H1 (cell line): Measurements from ENCODE around the gene HLA-E. TPM values are rescaled to one million over a fixed set of nuclear protein-coding genes. Genes with fewer than 3 reads are reported as not detected.

Source experiments
- CTCF ChIA-PET: fragments of 300-600 bp; sonication (Branson Sonifier 250); formaldehyde crosslinking; loops from one replicate; lab custom pipeline; 2021; ENCODE audit not compliant: partially characterized antibody; lab: Charles Lee
- POLR2A ChIA-PET: fragments of 300-600 bp; sonication (Branson Sonifier 250); formaldehyde crosslinking; loops from one replicate; lab custom pipeline; 2021; ENCODE audit warnings: inconsistent platforms; ENCODE audit not compliant: partially characterized antibody; lab: Charles Lee
- DNase-seq, 2 experiments: peaks; one replicate each; pipeline versions ENCODE4 v3.0.0 to v3.0.0-alpha.2; 2010 to 2022; ENCODE audit warnings: low spot score in 2 of 2, low read depth in 1 of 2, mixed read lengths in 1 of 2
- FAIRE-seq: peaks from 2 replicates; lab custom pipeline; 2011; peaks lifted over from hg19 to GRCh38; lab: Jason Lieb, UNC
- H2AFZ ChIP-seq: 2 replicates; pipeline ENCODE4 v1.8.1; 2012; ENCODE audit warnings: low read length, inconsistent platforms
- H2AK5ac ChIP-seq: 2 replicates; pipeline ENCODE4 v1.6.1; 2013; ENCODE audit warnings: low read depth, low read length
- H2BK120ac ChIP-seq: replicated peaks from 2 replicates; pipeline ENCODE3; 2013; ENCODE audit warnings: low read depth, low read length, inconsistent platforms
- H2BK12ac ChIP-seq: 2 replicates; pipeline ENCODE4 v1.6.1; 2013; ENCODE audit warnings: low read depth, low read length
- H2BK15ac ChIP-seq: 2 replicates; pipeline ENCODE4 v1.6.1; 2013; ENCODE audit warnings: low read length
- H2BK20ac ChIP-seq: 2 replicates; pipeline ENCODE4 v1.6.1; 2013; ENCODE audit warnings: low read length
- H2BK5ac ChIP-seq: 2 replicates; pipeline ENCODE4 v1.6.1; 2013; ENCODE audit warnings: low read depth, low read length
- H3K14ac ChIP-seq: 2 replicates; pipeline ENCODE4 v1.6.1; 2013; ENCODE audit warnings: inconsistent platforms; ENCODE audit not compliant: insufficient read length
- H3K18ac ChIP-seq: 2 replicates; pipeline ENCODE4 v1.6.1; 2013; ENCODE audit warnings: low read length; ENCODE audit errors: extremely low read depth
- H3K23ac ChIP-seq: 2 replicates; pipeline ENCODE4 v1.6.1; 2013; ENCODE audit warnings: inconsistent platforms; ENCODE audit not compliant: insufficient read length
- H3K23me2 ChIP-seq: 2 replicates; pipeline ENCODE4 v1.6.1; 2013; ENCODE audit warnings: low read depth, low read length
- H3K27ac ChIP-seq: 2 replicates; pipeline ENCODE4 v1.6.1; 2011; ENCODE audit warnings: low read depth, low read length, inconsistent platforms
- H3K27me3 ChIP-seq, 4 experiments: replicated peaks in 1 of 4; 1 replicate in 1 of 4; 2 replicates in 3 of 4; pipeline versions ENCODE4 v1.6.1 to v1.8.1; 2011 to 2013; ENCODE audit warnings: low read length in 3 of 4, mild to moderate bottlenecking in 3 of 4, inconsistent platforms in 2 of 4, mixed read lengths in 2 of 4, moderate library complexity in 1 of 4; ENCODE audit not compliant: control insufficient read depth in 3 of 4, insufficient read depth in 3 of 4; ENCODE audit errors: extremely low read depth in 1 of 4
- H3K36me3 ChIP-seq, 4 experiments: 2 replicates each; pipeline versions ENCODE4 v1.6.1 to v1.8.1; 2011 to 2013; ENCODE audit warnings: mild to moderate bottlenecking in 4 of 4, low read length in 3 of 4, moderate library complexity in 2 of 4, control low read depth in 1 of 4, inconsistent platforms in 1 of 4; ENCODE audit not compliant: insufficient read depth in 4 of 4, control insufficient read depth in 2 of 4
- H3K4ac ChIP-seq: replicated peaks from 2 replicates; pipeline ENCODE3; 2013; ENCODE audit warnings: low read length, low read depth, mixed read lengths, inconsistent platforms; ENCODE audit not compliant: insufficient read length
- H3K4me1 ChIP-seq, 4 experiments: replicated peaks in 1 of 4; 1 replicate in 1 of 4; 2 replicates in 3 of 4; pipeline versions ENCODE4 v1.6.1 to v1.8.1; 2011 to 2013; ENCODE audit warnings: low read length in 3 of 4, inconsistent platforms in 2 of 4, mixed read lengths in 1 of 4; ENCODE audit not compliant: insufficient read depth in 4 of 4, control insufficient read depth in 3 of 4
- H3K4me2 ChIP-seq, 2 experiments: 2 replicates each; pipeline versions ENCODE4 v1.6.1 to v1.8.1; 2011 to 2013; ENCODE audit warnings: low read depth in 2 of 2, low read length in 2 of 2, control low read depth in 1 of 2, inconsistent platforms in 1 of 2, mild to moderate bottlenecking in 1 of 2; ENCODE audit not compliant: insufficient read depth in 1 of 2
- H3K4me3 ChIP-seq, 4 experiments: fragments of 200-600, 300-600 bp in 1 of 4; sonication (generic), shearing (Covaris generic), sonication (Bioruptor Twin) in 1 of 4; 2 replicates each; pipeline versions ENCODE4 v1.5.1 to v1.8.1; 2011 to 2016; ENCODE audit warnings: low read length in 4 of 4, low read depth in 3 of 4, control low read depth in 2 of 4, inconsistent platforms in 2 of 4, mild to moderate bottlenecking in 2 of 4, mixed read lengths in 1 of 4, moderate library complexity in 1 of 4; ENCODE audit not compliant: insufficient read depth in 2 of 4; ENCODE audit errors: extremely low read depth in 1 of 4
- H3K56ac ChIP-seq: replicated peaks from 2 replicates; pipeline ENCODE3; 2013; ENCODE audit warnings: low read depth, mild to moderate bottlenecking, mixed read lengths, low read length, inconsistent platforms; ENCODE audit not compliant: insufficient read length
- H3K79me1 ChIP-seq: 2 replicates; pipeline ENCODE4 v1.6.1; 2013; ENCODE audit warnings: low read depth, low read length, control low read depth
- H3K79me2 ChIP-seq, 2 experiments: 2 replicates each; pipeline versions ENCODE4 v1.6.1 to v1.8.1; 2012 to 2013; ENCODE audit warnings: low read length in 2 of 2, mild to moderate bottlenecking in 2 of 2, inconsistent platforms in 1 of 2; ENCODE audit not compliant: insufficient read depth in 2 of 2, control insufficient read depth in 1 of 2
- H3K9ac ChIP-seq, 4 experiments: replicated peaks in 1 of 4; 1 replicate in 1 of 4; 2 replicates in 3 of 4; pipeline versions ENCODE4 v1.6.1 to v1.8.1; 2011 to 2013; ENCODE audit warnings: low read depth in 3 of 4, low read length in 3 of 4, control low read depth in 2 of 4, mild to moderate bottlenecking in 2 of 4, moderate library complexity in 2 of 4, inconsistent platforms in 1 of 4; ENCODE audit errors: extremely low read depth in 1 of 4
- H3K9me3 ChIP-seq, 2 experiments: 2 replicates each; pipeline versions ENCODE4 v1.6.1 to v1.8.1; 2012 to 2013; ENCODE audit warnings: mild to moderate bottlenecking in 2 of 2, moderate library complexity in 2 of 2, control low read depth in 1 of 2, inconsistent platforms in 1 of 2, low read depth in 1 of 2, low read length in 1 of 2, mixed read lengths in 1 of 2; ENCODE audit not compliant: insufficient read depth in 2 of 2
- H4K20me1 ChIP-seq, 2 experiments: replicated peaks in 1 of 2; 2 replicates each; pipeline versions ENCODE3 to v1.8.1; 2011 to 2013; ENCODE audit warnings: inconsistent platforms in 2 of 2, low read length in 2 of 2, mild to moderate bottlenecking in 1 of 2; ENCODE audit not compliant: insufficient read depth in 2 of 2, control insufficient read depth in 1 of 2
- H4K5ac ChIP-seq: 2 replicates; pipeline ENCODE4 v1.6.1; 2013; ENCODE audit warnings: low read length, low read depth, mixed read lengths, inconsistent platforms; ENCODE audit not compliant: insufficient read length
- H4K8ac ChIP-seq: 2 replicates; pipeline ENCODE4 v1.8.0; 2013; ENCODE audit warnings: mild to moderate bottlenecking, moderate library complexity, low read length, inconsistent platforms; ENCODE audit not compliant: insufficient read depth; ENCODE audit errors: extremely low read depth
- H4K91ac ChIP-seq: replicated peaks from 2 replicates; pipeline ENCODE3; 2013; ENCODE audit warnings: low read length, mixed read lengths, inconsistent platforms; ENCODE audit not compliant: insufficient read length
- POLR2A ChIP-seq, 2 experiments: IDR thresholded peaks; 1 replicate in 1 of 2; 2 replicates in 1 of 2; pipeline ENCODE4 v1.6.1; 2011; ENCODE audit warnings: low read depth in 2 of 2, low read length in 2 of 2, mild to moderate bottlenecking in 2 of 2; ENCODE audit errors: control extremely low read depth in 1 of 2
- SRF ChIP-seq: IDR thresholded peaks from 2 replicates; pipeline ENCODE4 v1.6.1; 2011; ENCODE audit warnings: mild to moderate bottlenecking, low read depth, low read length, moderate library complexity
- WGBS, 2 experiments: shearing (Covaris generic) in 1 of 2; methylation state at CpG; one replicate each; pipeline versions ENCODE4 v1.1.6 to v1.1.7; 2013 to 2015; ENCODE audit warnings: low lambda C conversion rate in 2 of 2, mixed read lengths in 2 of 2, inconsistent platforms in 1 of 2, low coverage in 1 of 2, missing lambda C conversion rate in 1 of 2; ENCODE audit not compliant: insufficient replicate concordance in 2 of 2, insufficient coverage in 1 of 2, insufficient read length in 1 of 2; ENCODE audit errors: extremely low coverage in 1 of 2, missing lambda C conversion rate in 1 of 2; 5-methylcytosine and 5-hydroxymethylcytosine counted together
- polyA plus RNA-seq, 7 experiments: library from polyadenylated mRNA; depleted of rRNA in 3 of 7; stranded (reverse) in 5 of 7; unstranded in 2 of 7; fragments of >200 nt in 5 of 7; fragments of 200-250 nt in 2 of 7; gene quantifications; 1 replicate in 5 of 7; 2 replicates in 1 of 7; 4 replicates in 1 of 7; pipeline versions ENCODE4 v1.2.1 to v1.2.3, GENCODE V29; 2011 to 2013; ENCODE audit warnings: missing spikeins in 2 of 7, mixed read lengths in 2 of 7
- total RNA-seq: library from RNA; stranded (reverse); fragmentation: NEBNext Ultra II Directional; extraction: Animal tissue kit (Norgen Biotek cat#: 25700); gene quantifications from 2 replicates; pipeline ENCODE4 v1.2.1, GENCODE V29; 2021

The HLA-E gene
- total and polyA plus RNA-seq, 2 of the 8 experiments (the other 6 are each of a cell fraction or from before 2014, with no cell fraction given) = 20.2 to 28.0 TPM

DNA sequence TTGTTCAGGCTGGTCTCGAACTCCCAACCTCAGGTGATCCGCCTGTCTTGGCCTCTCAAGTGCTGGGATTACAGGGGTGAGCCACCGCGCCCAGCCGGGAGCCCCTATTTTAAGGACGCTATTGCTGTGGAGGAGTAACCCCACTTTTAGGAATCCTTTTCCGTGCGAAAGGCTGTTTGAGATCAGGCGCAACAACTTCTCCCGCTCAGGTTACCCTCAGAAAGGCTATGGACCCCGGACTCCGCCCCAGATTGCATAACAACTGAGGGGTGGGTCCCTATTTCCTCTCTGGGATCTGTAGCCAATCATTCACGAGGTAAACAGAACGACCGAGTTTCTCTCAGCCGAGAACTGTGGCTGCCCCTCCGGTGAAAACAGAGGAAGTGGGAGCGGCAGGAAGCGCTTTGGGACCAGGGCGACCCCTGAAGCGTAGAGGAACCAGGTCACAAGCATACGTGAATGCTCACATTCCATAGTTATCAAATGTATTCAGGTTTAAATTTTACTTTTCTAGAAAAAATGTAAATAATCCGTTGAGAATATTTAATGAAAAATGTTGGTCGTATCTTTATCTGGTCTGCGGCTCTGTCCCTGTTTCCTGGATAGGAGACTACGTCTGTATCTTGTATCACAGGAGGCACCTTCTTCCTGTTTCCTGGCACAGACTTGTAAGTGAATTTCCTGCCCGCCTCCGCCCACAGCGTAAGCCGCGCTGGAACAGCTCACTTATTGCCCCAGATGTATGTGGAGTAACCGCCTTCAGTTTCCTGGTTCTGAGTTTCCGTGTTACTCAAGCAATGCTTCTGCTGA is 26.8 kb downstream of the HLA-E start:
- H3K27ac ChIP-seq = peak overlapping the region; percentile 48
- peak overlapping the region in 1 of 4 experiments; percentile 49; a peak in 2 of 7 replicates for H3K9ac ChIP-seq
- peak overlapping the region; percentile 75 for H2BK120ac ChIP-seq
- H2AK5ac ChIP-seq = no peak overlapping the region
- no peaks in the 10 kb centered on the region for H4K20me1 ChIP-seq
- peak overlapping the region; percentile 39 for H4K91ac ChIP-seq
- H2BK5ac ChIP-seq = peak overlapping the region; percentile 67
- FAIRE-seq (peak; percentile 76), DNase-seq (peak; percentile 65 to 83)
- H3K14ac ChIP-seq = no peak overlapping the region
- peak overlapping the region; percentile 28 for H4K5ac ChIP-seq
- no peaks in the 10 kb centered on the region; a peak in 1 of 4 replicates for H3K9me3 ChIP-seq
- H2BK15ac ChIP-seq = no peak overlapping the region
- ChIA-PET POLR2A (interaction anchor here (0.7 to 0.8 kb wide), 2 partner anchors 72 to 103 kb away, joined by 3 to 4 read pairs; no protein-coding TSS in a partner anchor), CTCF (interaction anchor here (0.9 to 2.2 kb wide), 3 partner anchors 15 to 31 kb away, joined by 3 to 10 read pairs (median 3); no protein-coding TSS in a partner anchor)
- H3K4me1 ChIP-seq = peaks cover 2 to 6% (median 4%) of the 10 kb centered on the region in 4 experiments; a peak in 2 of 7 replicates
- peak overlapping the region; percentile 71; the same call in 1 of the 2 replicates for H2BK12ac ChIP-seq
- no peaks in the 10 kb centered on the region for H3K36me3 ChIP-seq
- no peak overlapping the region for H3K56ac ChIP-seq
- no peaks in the 10 kb centered on the region for H3K79me1 ChIP-seq
- WGBS, 2 experiments = 7% methylated on average over 33 of the region's 33 CpGs; no CpG with 5 or more reads in 1 of the 2 experiments
- H3K4me2 ChIP-seq = peak overlapping the region; percentile 70 to 72
- no peak overlapping the region for H3K23ac ChIP-seq
- H3K27me3 ChIP-seq = no peaks in the 10 kb centered on the region
- H3K4me3 ChIP-seq = peak overlapping the region; percentile 41 to 58 (median 56); a peak in 7 of 8 replicates
- peak overlapping the region; percentile 65; the same call in 1 of the 2 replicates for H3K18ac ChIP-seq
- H2BK20ac ChIP-seq = no peak overlapping the region
- H3K4ac ChIP-seq = no peak overlapping the region
- H2AFZ ChIP-seq = 0 out of 2 replicates have a peak overlapping the region, but pooled peaks have one; percentile 47
- H3K23me2 ChIP-seq = no peaks in the 10 kb centered on the region
- peak overlapping the region; percentile 74 for H4K8ac ChIP-seq
- no peaks in the 10 kb centered on the region for H3K79me2 ChIP-seq
- TF ChIP-seq SRF (no peak), POLR2A (IDR thresholded peaks at IDR 0.05; ENCODE audit: control extremely low read depth in 1 of 2, low read depth in 2 of 2, low read length in 2 of 2) (peak in 1 of 2 experiments; percentile 73; a peak in 2 of 3 replicates)
